Measurements from ENCODE around the gene PEX5. TPM values are rescaled to one million over a fixed set of nuclear protein-coding genes. Genes with fewer than 3 reads are reported as not detected.
"Not testable (repeated sequence)": the region's sequence is repeated elsewhere in the genome, so short reads cannot be mapped to it uniquely, and the experiment has no call there.

PEX5 gene
- total RNA-seq, 2 donors from 2014 or later = 73.5 to 106 TPM

DNA sequence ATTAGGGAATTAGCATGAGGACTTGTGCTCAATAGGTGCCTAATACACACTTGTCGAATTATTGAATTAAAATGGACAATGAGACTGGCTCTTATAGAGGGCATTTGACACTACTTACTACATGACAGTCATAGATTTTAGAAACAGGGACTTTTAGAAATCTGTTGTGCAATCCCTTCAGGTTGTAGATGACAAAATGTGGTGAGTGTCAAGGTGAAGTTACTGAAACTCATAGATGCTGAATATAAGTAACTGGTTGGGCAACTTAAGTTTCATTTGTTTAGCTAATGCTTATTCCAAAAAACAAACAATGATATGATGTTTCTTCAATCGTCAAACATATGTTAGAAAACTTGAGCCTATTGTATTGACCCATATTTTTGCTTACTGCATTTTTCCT is 12.9 kb upstream of the PEX5 start:
- no peak for DNase-seq
- Mint-ChIP-seq H3K27ac (no peak overlapping the region), H3K4me3 (no peak overlapping the region), H3K27me3 (ENCODE audit: insufficient read depth) (peaks cover 46% of the 10 kb centered on the region), H3K36me3 (ENCODE audit: low read depth) (no peaks in the 10 kb centered on the region), H3K4me1 (no peaks in the 10 kb centered on the region), H3K9me3 (peaks cover 90% of the 10 kb centered on the region)
- 75 to 94% methylated on average over 2 of the region's 2 CpGs for WGBS, 2 experiments (ENCODE audit: insufficient coverage in 1 of 2, insufficient read length in 1 of 2)
- Histone ChIP-seq H3K27me3 (ENCODE audit: control insufficient read depth, insufficient read depth, low read length, poor library complexity, severe bottlenecking) (peaks cover 15% of the 10 kb centered on the region), H3K4me1 (ENCODE audit: control insufficient read depth, insufficient read depth, low read length) (no peaks in the 10 kb centered on the region), H3K27ac (ENCODE audit: low read depth, low read length) (no peak overlapping the region), H3K9me3 (ENCODE audit: control insufficient read depth, low read length) (peaks cover 24% of the 10 kb centered on the region), H3K36me3 (ENCODE audit: control insufficient read depth, insufficient read depth, low read length) (no peaks in the 10 kb centered on the region), H3K4me3 (ENCODE audit: low read length) (no peak overlapping the region), H3K9ac (ENCODE audit: extremely low read depth, low read length, poor library complexity, severe bottlenecking) (no peak overlapping the region)
- no peak for TF ChIP-seq CTCF (conservative IDR thresholded peaks at IDR 0.05)

DNA sequence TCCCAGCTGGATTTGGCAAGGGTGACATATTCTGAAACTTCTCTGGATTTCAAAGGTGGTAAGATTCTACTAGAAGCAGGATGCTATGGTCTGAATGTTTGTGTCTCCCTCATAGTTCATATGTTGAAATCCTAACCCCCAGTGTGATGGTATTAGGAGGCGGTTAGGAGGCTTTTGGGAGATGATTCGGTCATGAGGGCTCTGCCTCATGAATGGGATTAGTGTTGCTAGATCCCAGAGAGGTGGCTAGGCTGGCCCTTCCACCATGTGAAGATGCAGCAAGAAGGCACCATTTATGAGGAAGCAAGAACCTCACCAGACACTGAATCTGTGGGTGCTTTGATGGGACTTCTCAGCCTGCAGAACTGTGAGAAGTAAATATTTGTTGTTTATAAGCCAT is 11.0 kb upstream of the PEX5 start:
- H3K36me3 ChIP-seq (ENCODE audit: control insufficient read depth, insufficient read depth, low read length) = no peaks in the 10 kb centered on the region
- peaks cover 7% of the 10 kb centered on the region for H3K9me3 ChIP-seq (ENCODE audit: control insufficient read depth, low read length)
- H3K36me3 Mint-ChIP-seq (ENCODE audit: low read depth) = no peaks in the 10 kb centered on the region
- DNase-seq = no peak
- no peak overlapping the region for H3K4me3 ChIP-seq (ENCODE audit: low read length)
- no peak overlapping the region for H3K27ac ChIP-seq (ENCODE audit: low read depth, low read length)
- no peaks in the 10 kb centered on the region for H3K4me1 Mint-ChIP-seq
- WGBS, 2 experiments (ENCODE audit: insufficient coverage in 1 of 2, insufficient read length in 1 of 2) = 80 to 85% methylated on average over 1 to 2 of the region's 2 CpGs
- H3K27me3 ChIP-seq (ENCODE audit: control insufficient read depth, insufficient read depth, low read length, poor library complexity, severe bottlenecking) = peaks cover 15% of the 10 kb centered on the region
- H3K4me1 ChIP-seq (ENCODE audit: control insufficient read depth, insufficient read depth, low read length) = no peaks in the 10 kb centered on the region
- H3K9me3 Mint-ChIP-seq = peaks cover 78% of the 10 kb centered on the region
- H3K4me3 Mint-ChIP-seq = no peak overlapping the region
- H3K9ac ChIP-seq (ENCODE audit: extremely low read depth, low read length, poor library complexity, severe bottlenecking) = no peak overlapping the region
- peaks cover 57% of the 10 kb centered on the region for H3K27me3 Mint-ChIP-seq (ENCODE audit: insufficient read depth)
- no peak overlapping the region for H3K27ac Mint-ChIP-seq
- TF ChIP-seq CTCF (conservative IDR thresholded peaks at IDR 0.05) = no peak

DNA sequence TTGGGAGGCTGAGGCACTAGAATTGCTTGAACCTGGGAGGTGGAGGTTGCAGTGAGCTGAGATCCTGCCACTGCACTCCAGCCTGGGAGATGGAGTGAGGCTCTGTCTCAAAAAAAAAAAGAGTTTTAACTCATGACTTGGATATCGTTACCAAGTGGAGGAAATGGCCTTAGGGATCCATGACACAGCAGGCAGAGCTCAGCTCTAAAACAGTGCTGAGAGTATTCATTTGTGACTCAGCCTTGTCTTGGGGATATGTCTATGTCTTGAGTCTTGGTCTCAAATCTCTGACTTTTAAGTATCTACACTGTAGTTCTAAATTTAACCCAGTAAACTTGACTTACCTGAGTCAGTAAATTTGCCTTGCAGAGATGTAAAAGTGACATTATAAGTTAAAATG is 8.8 kb upstream of the PEX5 start:
- Mint-ChIP-seq H3K9me3 (peaks cover 57% of the 10 kb centered on the region), H3K27me3 (ENCODE audit: insufficient read depth) (peaks cover 52% of the 10 kb centered on the region), H3K36me3 (ENCODE audit: low read depth) (no peaks in the 10 kb centered on the region), H3K4me3 (no peak overlapping the region), H3K27ac (no peak overlapping the region), H3K4me1 (no peaks in the 10 kb centered on the region)
- DNase-seq = no peak
- Histone ChIP-seq H3K4me3 (ENCODE audit: low read length) (no peak overlapping the region), H3K27me3 (ENCODE audit: control insufficient read depth, insufficient read depth, low read length, poor library complexity, severe bottlenecking) (peaks cover 15% of the 10 kb centered on the region), H3K27ac (ENCODE audit: low read depth, low read length) (no peak overlapping the region), H3K9ac (ENCODE audit: extremely low read depth, low read length, poor library complexity, severe bottlenecking) (no peak overlapping the region), H3K9me3 (ENCODE audit: control insufficient read depth, low read length) (no peaks in the 10 kb centered on the region), H3K36me3 (ENCODE audit: control insufficient read depth, insufficient read depth, low read length) (no peaks in the 10 kb centered on the region), H3K4me1 (ENCODE audit: control insufficient read depth, insufficient read depth, low read length) (no peaks in the 10 kb centered on the region)
- TF ChIP-seq CTCF (conservative IDR thresholded peaks at IDR 0.05) = no peak
- 67 to 98% methylated on average over 1 of the region's 1 CpG for WGBS, 2 experiments (ENCODE audit: insufficient coverage in 1 of 2, insufficient read length in 1 of 2)

DNA sequence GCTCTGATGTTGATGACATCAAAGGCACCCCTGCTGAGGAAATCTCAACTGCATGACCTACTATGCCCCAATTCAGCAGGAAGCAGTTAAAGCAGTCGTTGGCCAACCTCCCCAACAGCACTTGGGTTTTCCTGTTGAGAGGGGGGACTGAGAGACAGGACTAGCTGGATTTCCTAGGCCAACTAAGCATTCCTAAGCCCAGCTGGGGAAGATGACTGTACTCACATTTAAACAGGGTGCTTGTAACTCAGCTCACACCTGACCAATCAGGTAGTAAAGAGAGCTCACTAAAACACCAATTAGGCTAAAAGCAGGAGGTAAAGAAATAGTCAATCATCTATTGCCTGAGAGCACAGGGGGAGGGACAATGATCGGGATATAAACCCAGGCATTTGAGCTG is 3.4 kb upstream of the PEX5 start:
- H3K36me3 Mint-ChIP-seq (ENCODE audit: low read depth); H3K4me3 Mint-ChIP-seq; H3K27ac Mint-ChIP-seq; H3K9me3 Mint-ChIP-seq; H3K4me3 ChIP-seq (ENCODE audit: low read length); H3K9me3 ChIP-seq (ENCODE audit: control insufficient read depth, low read length); H3K9ac ChIP-seq (ENCODE audit: extremely low read depth, low read length, poor library complexity, severe bottlenecking); H3K36me3 ChIP-seq (ENCODE audit: control insufficient read depth, insufficient read depth, low read length); H3K4me1 ChIP-seq (ENCODE audit: control insufficient read depth, insufficient read depth, low read length); H3K27me3 ChIP-seq (ENCODE audit: control insufficient read depth, insufficient read depth, low read length, poor library complexity, severe bottlenecking); H3K27ac ChIP-seq (ENCODE audit: low read depth, low read length); DNase-seq: not testable (repeated sequence)
- WGBS, 2 experiments (ENCODE audit: insufficient coverage in 1 of 2, insufficient read length in 1 of 2) = 68% methylated on average over 2 of the region's 2 CpGs; no CpG with 5 or more reads in 1 of the 2 experiments
- Mint-ChIP-seq H3K27me3 (ENCODE audit: insufficient read depth) (peaks cover 19% of the 10 kb centered on the region), H3K4me1 (peaks cover 18% of the 10 kb centered on the region)

Data from endodermal cell (in vitro differentiated cells).